ENCODE measurements around the gene SLCO2A1.

GRCh38 chr3:133996251-133996661 lies 33.5 kb downstream of the SLCO2A1 start:
- TF ChIP-seq POLR2AphosphoS5 (IDR thresholded peaks at IDR 0.05; ENCODE audit: borderline replicate concordance, low read depth, low read length) (no peak), EZH2 (IDR thresholded peaks at IDR 0.05) (no peak)

Measured in SK-N-MC (cell line).